GM19397 (cell line): Measurements from ENCODE around the gene IKZF1.
A peak's percentile ranks its signal among the peaks of the same experiment; 100 is the strongest.

Experiments used
- ATAC-seq: cut with Tn5 transposase; IDR thresholded peaks from one replicate; pipeline ENCODE4 v1.9.1; 2021; ENCODE audit warnings: mild to moderate bottlenecking, moderate library complexity; ENCODE audit not compliant: unreplicated experiment

Gene IKZF1

DNA sequence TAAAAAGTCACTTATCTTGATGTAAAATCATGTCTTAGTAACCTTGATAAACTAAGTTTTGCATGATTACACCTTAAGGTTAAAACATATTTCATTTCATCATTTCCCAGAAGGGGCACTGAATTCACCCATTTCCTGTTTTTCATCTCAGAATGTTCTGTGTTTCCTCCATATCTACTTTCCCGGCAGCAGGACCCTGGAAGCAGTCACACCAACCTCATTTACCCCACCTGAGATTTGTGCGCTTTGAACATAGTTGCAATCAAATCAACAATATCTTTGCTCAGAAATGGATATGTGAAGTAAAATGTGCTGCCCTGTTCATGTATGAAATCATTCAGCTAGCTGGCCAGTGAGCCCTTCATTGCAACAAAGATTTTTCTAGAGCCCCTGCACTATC is 46.8 kb downstream of the IKZF1 start:
- no peak for ATAC-seq

GRCh38 chr7:50352282-50352681 is 47.8 kb downstream of the IKZF1 start:
- ATAC-seq: peak; percentile 73

DNA sequence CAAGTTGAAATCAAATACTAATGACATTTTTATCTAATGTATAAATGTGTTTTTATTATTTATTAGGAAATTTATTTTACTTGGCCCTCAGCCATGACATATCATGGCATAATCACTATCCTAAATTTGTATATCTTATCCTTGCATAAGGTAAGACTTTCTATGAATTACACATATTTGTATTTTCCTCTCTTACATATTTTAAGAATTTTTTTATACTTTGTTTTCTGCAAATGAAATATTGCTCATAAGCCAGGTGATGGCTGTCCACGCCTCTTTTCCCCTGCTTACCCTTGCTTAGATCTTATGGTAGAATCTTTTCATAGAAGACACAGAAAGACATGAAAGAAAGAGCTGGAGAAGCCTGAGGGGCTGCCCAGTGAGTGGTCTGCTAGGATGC is 48.2 kb downstream of the IKZF1 start:
- no peak for ATAC-seq

GRCh38 chr7:50353201-50353600 is 48.7 kb downstream of the IKZF1 start:
- no peak for ATAC-seq

DNA sequence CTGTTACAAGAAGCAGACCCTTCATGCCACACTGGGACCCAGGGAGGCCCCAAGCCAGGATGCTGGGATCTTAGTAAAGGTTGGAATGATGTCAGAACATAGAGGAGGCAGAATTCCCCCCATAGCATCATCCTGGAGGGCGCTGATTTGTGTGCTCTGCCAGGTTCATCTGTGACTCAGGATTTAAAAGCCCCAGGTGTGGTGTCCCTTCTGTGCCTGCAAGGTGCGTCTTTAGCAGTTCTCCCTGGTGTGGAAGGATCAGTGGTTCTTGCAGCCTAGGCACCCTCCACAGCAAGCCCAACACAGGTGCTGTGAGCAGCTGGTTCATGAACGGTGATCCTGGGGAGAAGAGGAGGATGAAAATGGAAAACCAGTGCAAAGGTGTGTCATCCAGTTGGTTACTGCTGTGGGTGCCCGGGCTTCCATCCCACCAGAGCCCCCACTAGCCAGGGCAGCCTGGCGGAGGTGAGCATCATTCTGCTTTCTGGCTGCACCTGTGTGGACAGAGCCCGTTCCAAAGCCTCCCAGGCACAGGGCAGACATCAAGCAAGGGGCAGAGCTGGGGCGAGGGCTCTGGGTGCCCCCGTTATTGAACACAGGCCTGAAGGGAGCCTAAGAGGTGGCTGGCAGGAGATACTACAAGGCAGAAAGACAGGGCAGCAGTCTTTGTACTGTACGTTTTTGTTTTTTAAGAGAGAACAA is 49.5 kb downstream of the IKZF1 start:
- no peak for ATAC-seq

GRCh38 chr7:50355817-50356178 is 51.3 kb downstream of the IKZF1 start:
- no peak for ATAC-seq

GRCh38 chr7:50356212-50356944 is 51.9 kb downstream of the IKZF1 start:
- ATAC-seq: no peak

DNA sequence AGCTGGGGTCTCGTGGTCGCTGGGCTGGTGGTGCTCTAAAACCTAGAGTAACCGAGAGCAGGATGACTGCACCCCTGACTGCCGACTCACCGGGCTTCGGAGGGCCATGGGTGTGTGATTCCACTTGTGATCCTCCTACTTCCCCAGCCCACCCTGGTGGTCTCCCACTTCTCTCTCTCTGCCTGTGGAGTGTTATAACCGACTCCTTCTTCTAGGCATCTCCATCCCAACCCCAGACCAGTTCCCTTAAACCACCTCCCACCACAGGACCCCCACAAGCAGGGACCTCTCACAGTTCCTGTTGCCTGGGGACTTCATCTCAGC is 52.4 kb downstream of the IKZF1 start:
- no peak for ATAC-seq

DNA sequence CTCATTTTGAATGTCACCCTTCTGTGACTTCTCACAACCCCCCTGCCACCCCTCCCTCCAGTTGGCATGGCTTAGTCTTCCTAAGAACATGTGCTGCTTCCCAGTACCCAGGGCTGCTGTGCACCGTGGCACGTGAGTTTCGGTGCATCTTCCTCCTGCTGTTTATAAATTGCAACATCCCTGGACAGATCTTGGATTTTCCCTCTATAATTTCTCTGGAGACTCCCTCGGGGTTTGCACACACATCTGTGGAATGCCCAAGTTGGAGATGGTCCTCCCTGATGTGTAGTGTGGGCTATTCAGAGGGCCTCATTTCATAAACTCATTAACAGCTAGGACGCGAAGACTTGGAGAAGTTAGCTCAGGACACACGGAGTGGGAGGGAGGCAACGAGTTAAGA is 52.9 kb downstream of the IKZF1 start:
- no peak for ATAC-seq

GRCh38 chr7:50358041-50358705 is 53.7 kb downstream of the IKZF1 start:
- ATAC-seq: no peak

DNA sequence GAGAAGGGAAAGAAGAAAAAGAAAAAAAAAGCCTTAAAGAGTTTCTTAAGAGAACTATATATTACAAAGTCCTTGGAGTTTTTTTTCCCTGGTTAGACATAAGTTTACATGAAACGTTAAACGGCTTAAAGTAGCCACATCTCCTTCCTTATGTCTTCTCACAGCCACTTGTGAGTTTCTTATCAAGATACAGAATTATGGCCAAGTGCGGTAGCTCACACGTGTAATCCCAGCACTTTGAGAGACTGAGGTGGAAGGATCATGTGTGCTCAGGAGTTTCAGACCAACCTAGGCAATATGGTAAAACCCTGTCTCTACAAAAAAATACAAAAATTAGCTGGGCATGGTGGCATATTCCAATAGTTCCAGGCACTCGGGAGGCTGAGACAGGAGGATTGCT is 54.3 kb downstream of the IKZF1 start:
- no peak for ATAC-seq

DNA sequence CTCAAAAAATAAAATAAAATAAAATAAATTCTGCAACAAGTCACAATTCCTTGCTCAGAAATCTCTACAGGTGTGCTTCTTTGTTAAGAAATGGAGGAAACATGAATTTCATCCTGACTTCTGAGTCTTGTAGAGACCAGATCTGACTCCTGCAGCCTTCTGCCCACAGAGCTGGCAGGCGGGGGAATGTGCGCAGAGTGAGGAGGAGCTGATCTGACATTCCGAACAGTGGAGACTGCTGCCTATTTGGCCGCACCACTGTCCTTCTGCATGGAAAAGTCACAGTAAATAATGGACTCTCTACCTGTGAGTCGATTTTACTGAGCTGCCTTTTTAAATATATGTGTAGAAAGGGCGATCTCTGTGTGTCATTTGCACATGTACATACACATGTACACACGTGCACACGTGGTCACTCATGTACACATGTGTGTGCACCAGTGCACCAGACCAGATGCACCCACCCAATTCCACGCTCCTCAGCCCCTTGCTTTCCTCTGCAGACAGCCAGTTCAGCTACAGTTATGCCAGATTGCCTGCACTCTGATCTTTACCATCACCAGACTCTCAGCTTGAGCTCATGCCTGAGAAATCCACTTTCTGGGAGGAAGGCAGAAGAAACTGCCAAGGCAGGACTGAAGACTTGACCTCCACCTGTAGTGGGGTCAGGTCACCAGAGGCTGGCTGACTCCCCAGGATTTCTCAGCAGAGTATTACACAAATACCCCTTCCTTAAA is 54.9 kb downstream of the IKZF1 start:
- ATAC-seq: no peak

GRCh38 chr7:50359995-50360925 is 55.7 kb downstream of the IKZF1 start:
- no peak for ATAC-seq

DNA sequence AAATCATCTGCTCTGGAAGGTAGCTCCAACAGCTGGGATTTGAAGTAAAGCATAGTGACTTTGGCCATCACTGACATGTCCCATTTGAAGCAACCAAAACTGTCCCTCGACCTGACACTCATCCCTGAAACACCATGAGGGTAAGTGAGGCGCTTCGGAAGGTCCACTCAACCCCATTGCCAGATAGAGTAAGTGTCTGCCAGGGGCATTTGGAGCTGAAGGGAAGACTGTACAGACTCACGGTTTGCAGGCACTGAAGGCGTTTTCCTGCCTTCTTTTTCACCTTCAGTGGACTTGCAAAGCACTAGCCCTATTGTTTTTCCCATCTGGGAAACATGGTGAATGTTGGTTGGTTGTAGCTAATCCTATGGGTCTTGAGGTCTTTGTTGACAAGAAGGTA is 57.6 kb downstream of the IKZF1 start:
- no peak for ATAC-seq

DNA sequence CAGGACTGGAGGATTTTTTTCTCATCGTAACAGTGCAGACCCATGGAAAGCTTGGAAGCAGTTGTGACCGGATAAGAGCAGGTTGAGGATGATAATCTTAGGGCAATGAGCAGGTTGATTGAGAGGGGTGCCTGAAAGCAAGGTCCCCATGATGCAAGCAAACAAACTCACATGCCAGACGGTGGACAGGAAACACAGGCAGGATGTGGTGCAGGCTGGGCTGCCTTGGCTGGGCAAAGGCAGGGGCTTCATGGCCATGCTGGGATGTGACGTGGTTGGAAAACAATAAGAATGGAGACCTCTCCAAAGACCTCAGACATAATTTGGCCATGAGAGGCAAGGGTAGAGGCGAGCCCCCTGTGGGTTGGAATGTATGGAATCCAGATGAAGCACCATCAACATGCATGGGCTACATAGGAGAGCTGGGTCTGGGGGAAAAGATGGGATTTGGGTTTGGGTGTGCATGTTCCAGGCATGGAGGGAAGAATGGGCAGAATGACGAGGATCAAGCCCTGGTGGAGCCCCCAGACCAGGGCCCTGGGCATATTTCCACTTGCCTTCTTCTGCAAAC is 58.3 kb downstream of the IKZF1 start:
- ATAC-seq: no peak

GRCh38 chr7:50363327-50364060 is 59.0 kb downstream of the IKZF1 start:
- no peak for ATAC-seq

- ATAC-seq: no peak
Observed at GRCh38 chr7:50364645-50365044, 60.1 kb downstream of the IKZF1 start.

- no peak for ATAC-seq
Observed at GRCh38 chr7:50366311-50366710, 61.8 kb downstream of the IKZF1 start.

- ATAC-seq: no peak
Observed at GRCh38 chr7:50367100-50367499, 62.6 kb downstream of the IKZF1 start.

GRCh38 chr7:50367570-50367969 is 63.1 kb downstream of the IKZF1 start:
- no peak for ATAC-seq
